Spleen (tissue), 7 donors: ENCODE measurements around the gene BCL6B.

Source experiments
- CTCF ChIP-seq, 11 experiments: fragments of 200-600 bp in 7 of 11; fragments of 450-650 bp in 4 of 11; sonication (generic) in 4 of 11; IDR thresholded peaks in 8 of 11; conservative IDR thresholded peaks in 3 of 11; 1 replicate in 7 of 11; 2 replicates in 4 of 11; pipeline versions ENCODE4 v1.4.0 to v1.8.0; 2016 to 2021; ENCODE audit warnings: antibody characterized with exemption in 11 of 11, inconsistent platforms in 4 of 11, mild to moderate bottlenecking in 1 of 11
- POLR2A ChIP-seq, 3 donors: fragments of 450-650 bp; IDR thresholded peaks; one replicate each; pipeline ENCODE4 v1.5.1; 2017; ENCODE audit warnings: antibody characterized with exemption in 3 of 3, mild to moderate bottlenecking in 1 of 3
- donor health status: DM: no; HTN: no; CAD: no; lungs with moderate emphysema.
- donor health status: DM: no; HTN: no; CAD: no.
- donor health status: DM: no; HTN: no; CAD: no.

GRCh38 chr17:6985266-6985665 lies 37.6 kb upstream of the BCL6B start:
- TF ChIP-seq POLR2A (IDR thresholded peaks at IDR 0.05) (no peak), CTCF (IDR thresholded peaks at IDR 0.05 in 8 of 11, conservative IDR thresholded peaks at IDR 0.05 in 3 of 11) (no peak)
